Mucosa of rectum (tissue), 2 donors: Measurements from ENCODE around the gene DBX1.

Experiments used
- H3K27ac ChIP-seq, 2 donors: one replicate each; pipeline ENCODE4 v1.7.0; 2013; ENCODE audit warnings: inconsistent platforms in 2 of 2, low read depth in 2 of 2, low read length in 2 of 2
- H3K27me3 ChIP-seq, 2 donors: one replicate each; pipeline ENCODE4 v1.7.0; 2013; ENCODE audit warnings: low read length in 2 of 2; ENCODE audit not compliant: control insufficient read depth in 2 of 2, insufficient read depth in 2 of 2
- H3K36me3 ChIP-seq, 2 donors: one replicate each; pipeline ENCODE4 v1.7.0; 2013; ENCODE audit warnings: low read length in 2 of 2; ENCODE audit not compliant: control insufficient read depth in 2 of 2, insufficient read depth in 2 of 2
- H3K4me1 ChIP-seq, 2 donors: one replicate each; pipeline ENCODE4 v1.7.0; 2013; ENCODE audit warnings: low read length in 2 of 2, mild to moderate bottlenecking in 1 of 2; ENCODE audit not compliant: control insufficient read depth in 2 of 2, insufficient read depth in 2 of 2
- H3K4me3 ChIP-seq, 2 donors: one replicate each; pipeline ENCODE4 v1.7.0; 2013; ENCODE audit warnings: low read length in 2 of 2
- H3K9ac ChIP-seq, 2 donors: one replicate each; pipeline ENCODE4 v1.7.0; 2013; ENCODE audit warnings: low read length in 2 of 2, low read depth in 1 of 2, mild to moderate bottlenecking in 1 of 2
- H3K9me3 ChIP-seq, 2 donors: one replicate each; pipeline ENCODE4 v1.7.0; 2013; ENCODE audit warnings: low read length in 2 of 2; ENCODE audit not compliant: control insufficient read depth in 2 of 2
- donor health status: healthy.
- donor health status: Normal muscosa, but diverticular disease.

The DBX1 gene

GRCh38 chr11:20125927-20126326 lies 34.3 kb downstream of the DBX1 start:
- Histone ChIP-seq H3K9me3 (no peaks in the 10 kb centered on the region), H3K4me3 (no peak overlapping the region), H3K4me1 (no peaks in the 10 kb centered on the region), H3K27ac (no peak overlapping the region), H3K27me3 (no peaks in the 10 kb centered on the region), H3K36me3 (no peaks in the 10 kb centered on the region), H3K9ac (no peak overlapping the region)

- no peak overlapping the region for H3K9ac ChIP-seq
- H3K36me3 ChIP-seq, result peaks cover 2 to 8% of the 10 kb centered on the region in 2 donors
- no peak overlapping the region for H3K27ac ChIP-seq
- H3K9me3 ChIP-seq, result no peaks in the 10 kb centered on the region
- H3K4me1 ChIP-seq, result no peaks in the 10 kb centered on the region
- H3K27me3 ChIP-seq, result no peaks in the 10 kb centered on the region
- H3K4me3 ChIP-seq, result no peak overlapping the region
These were observed 38.1 kb downstream of the DBX1 start for GRCh38 chr11:20122131-20122530.

- Histone ChIP-seq H3K36me3 (peaks cover 2 to 8% of the 10 kb centered on the region in 2 donors), H3K27ac (no peak overlapping the region), H3K9ac (no peak overlapping the region), H3K4me3 (no peak overlapping the region), H3K27me3 (no peaks in the 10 kb centered on the region), H3K9me3 (no peaks in the 10 kb centered on the region), H3K4me1 (no peaks in the 10 kb centered on the region)
These were observed 39.9 kb downstream of the DBX1 start for GRCh38 chr11:20120134-20120925.

GRCh38 chr11:20119315-20119714 lies 41.0 kb downstream of the DBX1 start:
- no peak overlapping the region for H3K27ac ChIP-seq
- no peak overlapping the region for H3K9ac ChIP-seq
- H3K4me3 ChIP-seq, result no peak overlapping the region
- peaks cover 6 to 8% of the 10 kb centered on the region in 2 donors for H3K36me3 ChIP-seq
- H3K9me3 ChIP-seq, result no peaks in the 10 kb centered on the region
- H3K4me1 ChIP-seq, result no peaks in the 10 kb centered on the region
- H3K27me3 ChIP-seq, result no peaks in the 10 kb centered on the region

- peaks cover 8% of the 10 kb centered on the region in 2 donors for H3K36me3 ChIP-seq
- no peaks in the 10 kb centered on the region for H3K9me3 ChIP-seq
- H3K4me1 ChIP-seq, result no peaks in the 10 kb centered on the region
- no peak overlapping the region for H3K27ac ChIP-seq
- no peaks in the 10 kb centered on the region for H3K27me3 ChIP-seq
- H3K9ac ChIP-seq, result no peak overlapping the region
- no peak overlapping the region for H3K4me3 ChIP-seq
These were observed 42.1 kb downstream of the DBX1 start for GRCh38 chr11:20118209-20118608.

- Histone ChIP-seq H3K9me3 (no peaks in the 10 kb centered on the region), H3K9ac (no peak overlapping the region), H3K4me1 (peaks cover 5% of the 10 kb centered on the region in 2 donors), H3K4me3 (no peak overlapping the region), H3K27me3 (no peaks in the 10 kb centered on the region), H3K36me3 (peaks cover 8% of the 10 kb centered on the region in 2 donors), H3K27ac (no peak overlapping the region)
These were observed 43.0 kb downstream of the DBX1 start for GRCh38 chr11:20117291-20117690.

- Histone ChIP-seq H3K4me3 (no peak overlapping the region), H3K9me3 (no peaks in the 10 kb centered on the region), H3K27ac (no peak overlapping the region), H3K4me1 (peaks cover 5 to 10% of the 10 kb centered on the region in 2 donors), H3K27me3 (no peaks in the 10 kb centered on the region), H3K36me3 (peaks cover 8% of the 10 kb centered on the region in 2 donors), H3K9ac (no peak overlapping the region)
These were observed 43.5 kb downstream of the DBX1 start for GRCh38 chr11:20116825-20117224.

GRCh38 chr11:20114588-20114987 lies 45.7 kb downstream of the DBX1 start:
- Histone ChIP-seq H3K9ac (no peak overlapping the region), H3K9me3 (no peaks in the 10 kb centered on the region), H3K36me3 (peaks cover 8 to 11% of the 10 kb centered on the region in 2 donors), H3K27me3 (no peaks in the 10 kb centered on the region), H3K4me3 (no peak overlapping the region), H3K4me1 (peaks cover 5 to 11% of the 10 kb centered on the region in 2 donors), H3K27ac (no peak overlapping the region)

GRCh38 chr11:20113149-20113438 lies 47.2 kb downstream of the DBX1 start:
- Histone ChIP-seq H3K4me3 (no peak overlapping the region), H3K4me1 (peaks cover 5 to 11% of the 10 kb centered on the region in 2 donors), H3K36me3 (peaks cover 3 to 11% of the 10 kb centered on the region in 2 donors), H3K9ac (no peak overlapping the region), H3K27me3 (no peaks in the 10 kb centered on the region), H3K9me3 (no peaks in the 10 kb centered on the region), H3K27ac (no peak overlapping the region)

GRCh38 chr11:20112291-20113148 lies 47.8 kb downstream of the DBX1 start:
- Histone ChIP-seq H3K4me1 (peaks cover 5 to 11% of the 10 kb centered on the region in 2 donors), H3K27ac (peak overlapping the region; percentile 29 to 38), H3K4me3 (peak overlapping the region in 1 of 2 donors; percentile 31), H3K36me3 (peaks cover 0 to 16% of the 10 kb centered on the region in 2 donors), H3K27me3 (no peaks in the 10 kb centered on the region), H3K9ac (peak overlapping the region in 1 of 2 donors; percentile 13), H3K9me3 (no peaks in the 10 kb centered on the region)
